ENCODE measurements around the gene RASL12. TPM values are rescaled to one million over a fixed set of nuclear protein-coding genes. Genes with fewer than 3 reads are reported as not detected.

RASL12 gene
- total and polyA plus RNA-seq, 2 of the 8 experiments (the other 6 are each of a cell fraction or from before 2014, with no cell fraction given): 9.5 to 10.3 TPM

- Histone ChIP-seq H3K56ac (replicated peaks; ENCODE audit: insufficient read length, low read depth, low read length) (no peak overlapping the region), H4K91ac (replicated peaks; ENCODE audit: insufficient read length, low read length) (no peak overlapping the region), H3K9ac (replicated peaks in 1 of 4; ENCODE audit: extremely low read depth in 1 of 4, low read depth in 3 of 4, low read length in 3 of 4) (no peak overlapping the region), H3K27ac (ENCODE audit: low read depth, low read length) (no peak overlapping the region), H3K4me2 (ENCODE audit: insufficient read depth in 1 of 2, low read depth in 2 of 2, low read length in 2 of 2) (peak overlapping the region; percentile 49 to 60), H4K20me1 (replicated peaks in 1 of 2; ENCODE audit: control insufficient read depth in 1 of 2, insufficient read depth in 2 of 2, low read length in 2 of 2) (no peaks in the 10 kb centered on the region), H2AK5ac (ENCODE audit: low read depth, low read length) (no peak overlapping the region), H3K9me3 (ENCODE audit: insufficient read depth in 2 of 2, low read depth in 1 of 2, low read length in 1 of 2) (no peaks in the 10 kb centered on the region), H4K8ac (ENCODE audit: extremely low read depth, insufficient read depth, low read length) (no peak overlapping the region), H2AFZ (ENCODE audit: low read length) (no peak overlapping the region), H3K79me1 (ENCODE audit: low read depth, low read length) (no peaks in the 10 kb centered on the region), H3K4me1 (replicated peaks in 1 of 4; ENCODE audit: control insufficient read depth in 3 of 4, insufficient read depth in 4 of 4, low read length in 3 of 4) (peaks cover 15 to 30% (median 20%) of the 10 kb centered on the region in 4 experiments), H3K23me2 (ENCODE audit: low read depth, low read length) (no peaks in the 10 kb centered on the region; the same call in 1 of the 2 replicates), H3K27me3 (replicated peaks in 1 of 4; ENCODE audit: control insufficient read depth in 3 of 4, extremely low read depth in 1 of 4, insufficient read depth in 3 of 4, low read length in 3 of 4) (peaks cover 0 to 7% (median 5%) of the 10 kb centered on the region in 4 experiments; a peak in 5 of 7 replicates), H3K14ac (ENCODE audit: insufficient read length) (no peak overlapping the region), H3K36me3 (ENCODE audit: control insufficient read depth in 2 of 4, insufficient read depth in 4 of 4, low read length in 3 of 4) (no peaks in the 10 kb centered on the region), H4K5ac (ENCODE audit: insufficient read length, low read depth, low read length) (no peak overlapping the region), H2BK20ac (ENCODE audit: low read length) (no peak overlapping the region), H3K4me3 (ENCODE audit: extremely low read depth in 1 of 4, insufficient read depth in 2 of 4, low read depth in 3 of 4, low read length in 4 of 4) (peak overlapping the region in 2 of 4 experiments; percentile 26 to 34; a peak in 3 of 8 replicates), H2BK12ac (ENCODE audit: low read depth, low read length) (peak overlapping the region; percentile 22; the same call in 1 of the 2 replicates), H3K79me2 (ENCODE audit: control insufficient read depth in 1 of 2, insufficient read depth in 2 of 2, low read length in 2 of 2) (no peaks in the 10 kb centered on the region), H3K4ac (replicated peaks; ENCODE audit: insufficient read length, low read depth, low read length) (no peak overlapping the region), H2BK15ac (ENCODE audit: low read length) (no peak overlapping the region), H2BK120ac (replicated peaks; ENCODE audit: low read depth, low read length) (no peak overlapping the region), H3K18ac (ENCODE audit: extremely low read depth, low read length) (peak overlapping the region; percentile 91; the same call in 1 of the 2 replicates), H3K23ac (ENCODE audit: insufficient read length) (no peak overlapping the region), H2BK5ac (ENCODE audit: low read depth, low read length) (peak overlapping the region; percentile 72; the same call in 1 of the 2 replicates)
- WGBS, 2 experiments (ENCODE audit: extremely low coverage in 1 of 2, insufficient coverage in 1 of 2, insufficient read length in 1 of 2, insufficient replicate concordance in 2 of 2, low coverage in 1 of 2, low lambda C conversion rate in 2 of 2, missing lambda C conversion rate in 1 of 2): 9% methylated on average over 7 of the region's 7 CpGs; no CpG with 5 or more reads in 1 of the 2 experiments
- no peak for FAIRE-seq
- ChIA-PET POLR2A (ENCODE audit: partially characterized antibody) (interaction anchor here (0.7 to 14.5 kb wide), 7 partner anchors 12 to 43 kb away, joined by 3 to 93 read pairs (median 4); partner anchors contain the start of gene RASL12), CTCF (ENCODE audit: partially characterized antibody) (interaction anchor here (0.9 to 32.9 kb wide), 14 partner anchors 8 to 401 kb away, joined by 3 to 1213 read pairs (median 5); partner anchors contain the start of genes KBTBD13, RASL12, SLC51B and UBAP1L)
- no peak for DNase-seq (ENCODE audit: low read depth in 1 of 2, low spot score in 2 of 2)
- peak; percentile 33; the same call in 1 of the 2 replicates for TF ChIP-seq MAX (IDR thresholded peaks at IDR 0.05)
- TF ChIP-seq KDM5A (IDR thresholded peaks at IDR 0.05; ENCODE audit: low read length): no peak
- peak; percentile 61 to 65 for TF ChIP-seq RAD21 (IDR thresholded peaks at IDR 0.05 in 1 of 2, conservative IDR thresholded peaks at IDR 0.05 in 1 of 2; ENCODE audit: low read depth in 2 of 2, low read length in 2 of 2)
- peak; percentile 43 for TF ChIP-seq CTBP2 (IDR thresholded peaks at IDR 0.05; ENCODE audit: borderline replicate concordance, insufficient read depth, insufficient read length, low read length)
- peak in 1 of 2 experiments; percentile 25; a peak in 1 of 4 replicates for TF ChIP-seq SIN3A (conservative IDR thresholded peaks at IDR 0.05 in 1 of 2, IDR thresholded peaks at IDR 0.05 in 1 of 2; ENCODE audit: low read depth in 1 of 2, low read length in 2 of 2)
- peak; percentile 35 for TF ChIP-seq ASH2L (IDR thresholded peaks at IDR 0.05; ENCODE audit: low read length)
- TF ChIP-seq ZNF274 (IDR thresholded peaks at IDR 0.05; ENCODE audit: borderline replicate concordance, extremely low read depth, low read length): no peak
- TF ChIP-seq CHD1 (IDR thresholded peaks at IDR 0.05; ENCODE audit: low read depth, low read length): no peak
- TF ChIP-seq SIX5 (IDR thresholded peaks at IDR 0.05; ENCODE audit: low read depth, low read length): no peak
These were observed 15.5 kb upstream of the RASL12 start for GRCh38 chr15:65083262-65083701.
